HCT116 (cell line): ENCODE measurements around the gene LYL1. TPM values are rescaled to one million over a fixed set of nuclear protein-coding genes. Genes with fewer than 3 reads are reported as not detected.
A peak's percentile ranks its signal among the peaks of the same experiment; 100 is the strongest.

Experiments used
- ATAC-seq: fragments of 200-7000 bp; cut with Tn5 transposase; 2 replicates; pipeline ENCODE4 v1.9.1; 2020; ENCODE audit warnings: mild to moderate bottlenecking, moderate library complexity
- BruUV-seq: library from RNA; stranded (reverse); fragments of 400-500 nt; replicated peaks from 2 replicates; lab custom pipeline; 2021; lab: Mats Ljungman, UMichigan
- CTCF ChIA-PET: fragments of 300-600 bp; sonication (Branson Sonifier 250); formaldehyde crosslinking; loops from one replicate; lab custom pipeline; 2021; ENCODE audit warnings: antibody characterized with exemption; lab: Charles Lee
- POLR2A ChIA-PET: fragments of 300-600, 350-600 bp; sonication (Branson Sonifier 250); formaldehyde crosslinking; loops from one replicate; lab custom pipeline; 2021; ENCODE audit warnings: antibody characterized with exemption; lab: Charles Lee
- RAD21 ChIA-PET, 2 experiments: fragments of 300-600 bp; sonication (Branson Sonifier 250); formaldehyde crosslinking; loops; one replicate each; lab custom pipeline; 2023; ENCODE audit warnings: low total read pairs in 2 of 2; ENCODE audit not compliant: uncharacterized antibody in 2 of 2, unreplicated experiment in 2 of 2, low non-redundant PET in 1 of 2; lab: Charles Lee
- DNase-seq: peaks from one replicate; pipeline ENCODE4 v3.0.0-alpha.2; 2010; ENCODE audit warnings: low read depth, low spot score
- H2AFZ ChIP-seq: fragments of 200-600 bp; shearing (Covaris generic), sonication (generic); 2 replicates; pipeline ENCODE4 v1.6.1; 2017; ENCODE audit warnings: low read depth, mixed run types, mixed read lengths, antibody characterized with exemption, low read length; ENCODE audit not compliant: poor library complexity, severe bottlenecking
- H3K27ac ChIP-seq: 2 replicates; pipeline ENCODE4 v1.5.1; 2012; ENCODE audit warnings: low read depth, low read length
- H3K27me3 ChIP-seq: fragments of 200-600 bp; sonication (generic); 2 replicates; pipeline ENCODE4 v1.6.1; 2016; ENCODE audit warnings: mixed run types, low read length, mixed read lengths; ENCODE audit not compliant: insufficient read depth
- H3K36me3 ChIP-seq, 2 experiments: fragments of 200-500 bp in 1 of 2; fragments of 200-600 bp in 1 of 2; sonication (Bioruptor generic) in 1 of 2; sonication (generic) in 1 of 2; 2 replicates each; pipeline versions ENCODE4 v1.5.1 to v1.6.1; 2014 to 2016; ENCODE audit warnings: low read length in 2 of 2, inconsistent platforms in 1 of 2, mixed read lengths in 1 of 2, mixed run types in 1 of 2; ENCODE audit not compliant: insufficient read depth in 2 of 2, control insufficient read depth in 1 of 2
- H3K4me1 ChIP-seq, 2 experiments: fragments of 200-600 bp in 1 of 2; sonication (generic) in 1 of 2; 2 replicates each; pipeline versions ENCODE4 v1.5.1 to v1.6.1; 2012 to 2017; ENCODE audit warnings: low read length in 2 of 2, inconsistent platforms in 1 of 2, mild to moderate bottlenecking in 1 of 2, mixed read lengths in 1 of 2, mixed run types in 1 of 2, moderate library complexity in 1 of 2; ENCODE audit not compliant: insufficient read depth in 2 of 2, control insufficient read depth in 1 of 2
- H3K4me2 ChIP-seq: fragments of 200-600 bp; sonication (generic); 2 replicates; pipeline ENCODE4 v1.6.1; 2017; ENCODE audit warnings: mixed run types, low read length, mixed read lengths
- H3K4me3 ChIP-seq, 2 experiments: fragments of 200-600 bp in 1 of 2; sonication (generic) in 1 of 2; replicated peaks in 1 of 2; 2 replicates each; pipeline ENCODE4 v1.5.1; 2011 to 2016; ENCODE audit warnings: low read length in 2 of 2, control low read depth in 1 of 2, low read depth in 1 of 2, mild to moderate bottlenecking in 1 of 2, mixed read lengths in 1 of 2, mixed run types in 1 of 2
- H3K79me2 ChIP-seq: fragments of 200-600 bp; sonication (generic); 2 replicates; pipeline ENCODE4 v1.6.1; 2017; ENCODE audit warnings: mild to moderate bottlenecking, mixed run types, low read length, moderate library complexity, mixed read lengths; ENCODE audit not compliant: insufficient read depth
- H3K9ac ChIP-seq: fragments of 200-600 bp; sonication (generic); 2 replicates; pipeline ENCODE4 v1.6.1; 2016; ENCODE audit warnings: low read length, mixed read lengths
- H3K9me2 ChIP-seq: fragments of 200-600 bp; sonication (generic), shearing (Covaris generic); 2 replicates; pipeline ENCODE4 v1.6.1; 2017; ENCODE audit warnings: mixed run types, mild to moderate bottlenecking, moderate library complexity; ENCODE audit not compliant: insufficient read depth
- H3K9me3 ChIP-seq, 2 experiments: fragments of 200-500 bp in 1 of 2; fragments of 200-600 bp in 1 of 2; sonication (Bioruptor generic) in 1 of 2; sonication (generic) in 1 of 2; 2 replicates each; pipeline ENCODE4 v1.6.1; 2014 to 2017; ENCODE audit warnings: low read length in 2 of 2, mixed read lengths in 2 of 2, inconsistent platforms in 1 of 2, low read depth in 1 of 2, mild to moderate bottlenecking in 1 of 2, mixed run types in 1 of 2, moderate library complexity in 1 of 2; ENCODE audit not compliant: control insufficient read depth in 1 of 2, insufficient read depth in 1 of 2
- H4K20me1 ChIP-seq: fragments of 200-600 bp; sonication (generic), shearing (Covaris generic); 2 replicates; pipeline ENCODE4 v1.6.1; 2017; ENCODE audit warnings: mixed run types, mild to moderate bottlenecking, moderate library complexity; ENCODE audit not compliant: insufficient read depth
- CBX3 ChIP-seq: IDR thresholded peaks from 2 replicates; pipeline ENCODE4 v1.6.1; 2012; ENCODE audit warnings: low read depth
- CEBPB ChIP-seq: IDR thresholded peaks from 2 replicates; pipeline ENCODE4 v1.6.1; 2012; ENCODE audit warnings: low read depth
- EGR1 ChIP-seq: IDR thresholded peaks from 2 replicates; pipeline ENCODE4 v1.6.1; 2012; ENCODE audit warnings: low read depth
- ELF1 ChIP-seq: IDR thresholded peaks from 2 replicates; pipeline ENCODE4 v1.6.1; 2012; ENCODE audit warnings: low read depth, borderline replicate concordance
- EZH2 ChIP-seq: fragments of 200-600 bp; sonication (generic); IDR thresholded peaks from 2 replicates; pipeline ENCODE4 v1.6.1; 2017; ENCODE audit warnings: antibody characterized with exemption, mixed run types
- EZH2phosphoT487 ChIP-seq: fragments of 200-600 bp; IDR thresholded peaks from 2 replicates; pipeline ENCODE4 v1.6.1; 2018; ENCODE audit warnings: antibody characterized with exemption, borderline replicate concordance
- POLR2AphosphoS5 ChIP-seq: IDR thresholded peaks from 2 replicates; pipeline ENCODE4 v1.6.1; 2011; ENCODE audit warnings: mild to moderate bottlenecking, low read depth, low read length, moderate library complexity
- RAD21 ChIP-seq: IDR thresholded peaks from 2 replicates; pipeline ENCODE4 v1.6.1; 2012; ENCODE audit warnings: low read depth, mild to moderate bottlenecking
- SIN3A ChIP-seq: IDR thresholded peaks from 2 replicates; pipeline ENCODE4 v1.6.1; 2012; ENCODE audit warnings: low read depth
- SP1 ChIP-seq: IDR thresholded peaks from 2 replicates; pipeline ENCODE4 v1.6.1; 2012; ENCODE audit warnings: low read depth
- YY1 ChIP-seq: IDR thresholded peaks from 2 replicates; pipeline ENCODE4 v1.6.1; 2011; ENCODE audit warnings: low read length, low read depth, moderate library complexity, mild to moderate bottlenecking; ENCODE audit not compliant: insufficient replicate concordance; ENCODE audit errors: extremely low read depth
- ZFX ChIP-seq: fragments of 450-650 bp; IDR thresholded peaks from 2 replicates; pipeline ENCODE4 v1.6.1; 2017
- ZNF274 ChIP-seq: fragments of 200-500 bp; sonication (Bioruptor generic); IDR thresholded peaks from 2 replicates; pipeline ENCODE4 v1.6.1; 2014; ENCODE audit warnings: mild to moderate bottlenecking, low read depth, low read length, inconsistent platforms
- intact Hi-C: fragments of 100-400 bp; cut with micrococcal nuclease; formaldehyde crosslinking; loops from 2 replicates; pipeline ENCODE4 v1.10.0; 2022
- total RNA-seq: library from RNA; stranded (reverse); gene quantifications from one replicate; pipeline ENCODE4 v1.2.1, GENCODE V29; 2021; ENCODE audit not compliant: unreplicated experiment
- TF ChIP-seq, protein P1 (sequence below), 3 experiments: fragments of 200-600 bp in 1 of 3; sonication (generic) in 1 of 3; IDR thresholded peaks in 2 of 3; conservative IDR thresholded peaks in 1 of 3; 2 replicates each; pipeline ENCODE4 v1.5.1; 2012 to 2017; ENCODE audit warnings: low read depth in 2 of 3, low read length in 2 of 3, antibody characterized with exemption in 1 of 3, borderline replicate concordance in 1 of 3, control low read depth in 1 of 3, mild to moderate bottlenecking in 1 of 3, mixed read lengths in 1 of 3, mixed run types in 1 of 3, moderate library complexity in 1 of 3; ENCODE audit not compliant: insufficient read depth in 1 of 3
- TF ChIP-seq, protein P2 (sequence below): IDR thresholded peaks from 2 replicates; pipeline ENCODE4 v1.6.1; 2012
- TF ChIP-seq, protein P3 (sequence below): IDR thresholded peaks from 2 replicates; pipeline ENCODE4 v1.6.1; 2011; ENCODE audit warnings: mild to moderate bottlenecking, low read length, moderate library complexity; ENCODE audit not compliant: insufficient replicate concordance; ENCODE audit errors: extremely low read depth

LYL1 gene
- total RNA-seq, 1 experiment from 2014 or later, result 2.6 TPM

DNA sequence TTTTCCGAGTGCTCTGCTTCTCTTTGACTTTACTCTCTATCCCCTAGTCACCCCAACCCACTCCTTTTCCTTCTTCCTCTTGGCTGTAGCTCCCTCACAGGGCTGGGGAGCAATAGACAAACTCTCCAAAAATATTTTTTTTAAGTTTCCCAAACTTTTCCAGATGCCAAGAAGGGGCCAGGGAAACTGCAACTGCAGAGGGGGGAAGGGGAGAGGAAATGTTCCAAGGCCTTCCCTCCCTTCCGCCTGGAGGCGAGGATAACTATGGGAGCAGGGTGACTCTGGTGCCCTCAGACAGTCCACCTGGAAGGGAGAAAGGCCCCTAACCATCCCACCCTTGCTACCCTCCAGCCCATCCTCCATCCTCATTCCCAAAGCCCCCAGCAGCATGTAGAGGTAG lies 49.4 kb downstream of the LYL1 start:
- BruUV-seq, result no TSS peak
- H3K79me2 ChIP-seq, result no peaks in the 10 kb centered on the region; the same call in 1 of the 2 replicates
- CTCF ChIA-PET, result interaction anchor here (0.5 to 8.6 kb wide), 6 partner anchors 7 to 75 kb away, joined by 3 to 155 read pairs (median 9); no protein-coding TSS in a partner anchor

More for the DNA sequence above, 49.4 kb downstream of the LYL1 start:
- Histone ChIP-seq H3K9ac (peak overlapping the region; percentile 81), H3K9me2 (no peaks in the 10 kb centered on the region), H3K4me3 (peak overlapping the region in 1 of 2 experiments; percentile 53; a peak in 2 of 4 replicates), H4K20me1 (no peaks in the 10 kb centered on the region), H2AFZ (no peak overlapping the region), H3K4me2 (peak overlapping the region; percentile 75), H3K27ac (peak overlapping the region; percentile 94), H3K36me3 (no peaks in the 10 kb centered on the region), H3K27me3 (no peaks in the 10 kb centered on the region), H3K4me1 (peaks cover 74 to 79% of the 10 kb centered on the region in 2 experiments), H3K9me3 (no peaks in the 10 kb centered on the region)
- TF ChIP-seq EZH2phosphoT487 (no peak), EZH2 (no peak), EGR1 (no peak), ELF1 (no peak), RAD21 (no peak), CEBPB (no peak), SP1 (no peak), YY1 (no peak), ZFX (no peak), POLR2AphosphoS5 (no peak), ZNF274 (no peak), SIN3A (no peak), CBX3 (no peak)
- TF ChIP-seq, protein P1, sequence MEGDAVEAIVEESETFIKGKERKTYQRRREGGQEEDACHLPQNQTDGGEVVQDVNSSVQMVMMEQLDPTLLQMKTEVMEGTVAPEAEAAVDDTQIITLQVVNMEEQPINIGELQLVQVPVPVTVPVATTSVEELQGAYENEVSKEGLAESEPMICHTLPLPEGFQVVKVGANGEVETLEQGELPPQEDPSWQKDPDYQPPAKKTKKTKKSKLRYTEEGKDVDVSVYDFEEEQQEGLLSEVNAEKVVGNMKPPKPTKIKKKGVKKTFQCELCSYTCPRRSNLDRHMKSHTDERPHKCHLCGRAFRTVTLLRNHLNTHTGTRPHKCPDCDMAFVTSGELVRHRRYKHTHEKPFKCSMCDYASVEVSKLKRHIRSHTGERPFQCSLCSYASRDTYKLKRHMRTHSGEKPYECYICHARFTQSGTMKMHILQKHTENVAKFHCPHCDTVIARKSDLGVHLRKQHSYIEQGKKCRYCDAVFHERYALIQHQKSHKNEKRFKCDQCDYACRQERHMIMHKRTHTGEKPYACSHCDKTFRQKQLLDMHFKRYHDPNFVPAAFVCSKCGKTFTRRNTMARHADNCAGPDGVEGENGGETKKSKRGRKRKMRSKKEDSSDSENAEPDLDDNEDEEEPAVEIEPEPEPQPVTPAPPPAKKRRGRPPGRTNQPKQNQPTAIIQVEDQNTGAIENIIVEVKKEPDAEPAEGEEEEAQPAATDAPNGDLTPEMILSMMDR (IDR thresholded peaks at IDR 0.05 in 2 of 3, conservative IDR thresholded peaks at IDR 0.05 in 1 of 3; ENCODE audit: borderline replicate concordance in 1 of 3, insufficient read depth in 1 of 3, low read depth in 2 of 3, low read length in 2 of 3), result no peak
- TF ChIP-seq, protein P2, sequence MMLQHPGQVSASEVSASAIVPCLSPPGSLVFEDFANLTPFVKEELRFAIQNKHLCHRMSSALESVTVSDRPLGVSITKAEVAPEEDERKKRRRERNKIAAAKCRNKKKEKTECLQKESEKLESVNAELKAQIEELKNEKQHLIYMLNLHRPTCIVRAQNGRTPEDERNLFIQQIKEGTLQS, result no peak
- TF ChIP-seq, protein P3, sequence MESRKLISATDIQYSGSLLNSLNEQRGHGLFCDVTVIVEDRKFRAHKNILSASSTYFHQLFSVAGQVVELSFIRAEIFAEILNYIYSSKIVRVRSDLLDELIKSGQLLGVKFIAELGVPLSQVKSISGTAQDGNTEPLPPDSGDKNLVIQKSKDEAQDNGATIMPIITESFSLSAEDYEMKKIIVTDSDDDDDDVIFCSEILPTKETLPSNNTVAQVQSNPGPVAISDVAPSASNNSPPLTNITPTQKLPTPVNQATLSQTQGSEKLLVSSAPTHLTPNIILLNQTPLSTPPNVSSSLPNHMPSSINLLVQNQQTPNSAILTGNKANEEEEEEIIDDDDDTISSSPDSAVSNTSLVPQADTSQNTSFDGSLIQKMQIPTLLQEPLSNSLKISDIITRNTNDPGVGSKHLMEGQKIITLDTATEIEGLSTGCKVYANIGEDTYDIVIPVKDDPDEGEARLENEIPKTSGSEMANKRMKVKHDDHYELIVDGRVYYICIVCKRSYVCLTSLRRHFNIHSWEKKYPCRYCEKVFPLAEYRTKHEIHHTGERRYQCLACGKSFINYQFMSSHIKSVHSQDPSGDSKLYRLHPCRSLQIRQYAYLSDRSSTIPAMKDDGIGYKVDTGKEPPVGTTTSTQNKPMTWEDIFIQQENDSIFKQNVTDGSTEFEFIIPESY, result no peak
- RAD21 ChIA-PET, result interaction anchor here (0.9 to 1.5 kb wide), 4 partner anchors 19 to 76 kb away, joined by 3 to 4 read pairs (median 4); no protein-coding TSS in a partner anchor
- ATAC-seq (no peak), DNase-seq (no peak)
- intact Hi-C loops, result no loop called here
- POLR2A ChIA-PET, result interaction anchor here (0.9 to 4.1 kb wide), 7 partner anchors 9 to 110 kb away, joined by 3 to 16 read pairs (median 4); no protein-coding TSS in a partner anchor
